Fibroblast of lung (primary cell): ENCODE data around the gene NMD3. TPM values are rescaled to one million over a fixed set of nuclear protein-coding genes. Genes with fewer than 3 reads are reported as not detected.

Experiments used
- DNase-seq, 2 donors: peaks; one replicate each; pipeline versions ENCODE4 v3.0.0 to v3.0.0-alpha.2; 2010; ENCODE audit warnings: low read depth in 2 of 2
- H2AFZ ChIP-seq: 2 replicates; pipeline ENCODE4 v1.5.1; 2012; ENCODE audit warnings: low read length, control low read depth, inconsistent platforms
- H3K27ac ChIP-seq: 2 replicates; pipeline ENCODE4 v1.5.1; 2011; ENCODE audit warnings: low read length, control low read depth; ENCODE audit not compliant: insufficient read depth
- H3K27me3 ChIP-seq: 2 replicates; pipeline ENCODE4 v1.5.1; 2011; ENCODE audit warnings: mild to moderate bottlenecking, low read length; ENCODE audit not compliant: control insufficient read depth, insufficient read depth
- H3K36me3 ChIP-seq: 2 replicates; pipeline ENCODE4 v1.5.1; 2011; ENCODE audit warnings: low read length; ENCODE audit not compliant: control insufficient read depth, insufficient read depth
- H3K4me1 ChIP-seq: 2 replicates; pipeline ENCODE4 v1.5.1; 2011; ENCODE audit warnings: low read length; ENCODE audit not compliant: control insufficient read depth, insufficient read depth; ENCODE audit errors: extremely low read depth
- H3K4me2 ChIP-seq: 2 replicates; pipeline ENCODE4 v1.5.1; 2011; ENCODE audit warnings: low read length, control low read depth; ENCODE audit not compliant: insufficient read depth; ENCODE audit errors: extremely low read depth
- H3K4me3 ChIP-seq, 4 experiments: fragments of 200-600 bp in 1 of 4; sonication (generic) in 1 of 4; replicated peaks in 1 of 4; 2 replicates each; pipeline ENCODE4 v1.5.1; 2011 to 2016; ENCODE audit warnings: low read length in 4 of 4, low read depth in 3 of 4, mild to moderate bottlenecking in 3 of 4, control low read depth in 2 of 4, inconsistent platforms in 1 of 4, mixed read lengths in 1 of 4; ENCODE audit not compliant: insufficient read depth in 1 of 4; ENCODE audit errors: control extremely low read depth in 1 of 4
- H3K79me2 ChIP-seq: 2 replicates; pipeline ENCODE4 v1.5.1; 2012; ENCODE audit warnings: mild to moderate bottlenecking, low read length, inconsistent platforms; ENCODE audit not compliant: control insufficient read depth, insufficient read depth
- H3K9ac ChIP-seq: 2 replicates; pipeline ENCODE4 v1.5.1; 2011; ENCODE audit warnings: mild to moderate bottlenecking, low read length, control low read depth; ENCODE audit not compliant: insufficient read depth
- H3K9me3 ChIP-seq: 2 replicates; pipeline ENCODE4 v1.5.1; 2012; ENCODE audit warnings: low read depth, low read length; ENCODE audit not compliant: control insufficient read depth, insufficient read depth
- H4K20me1 ChIP-seq: 2 replicates; pipeline ENCODE4 v1.5.1; 2011; ENCODE audit warnings: low read length; ENCODE audit not compliant: control insufficient read depth, insufficient read depth; ENCODE audit errors: extremely low read depth
- CTCF ChIP-seq, 2 donors: IDR thresholded peaks in 1 of 2; conservative IDR thresholded peaks in 1 of 2; 1 replicate in 1 of 2; 2 replicates in 1 of 2; pipeline ENCODE4 v1.5.1; 2011 to 2012; ENCODE audit warnings: low read length in 2 of 2, control low read depth in 1 of 2, inconsistent platforms in 1 of 2, low read depth in 1 of 2, mild to moderate bottlenecking in 1 of 2
- EZH2 ChIP-seq: IDR thresholded peaks from 2 replicates; pipeline ENCODE4 v1.5.1; 2012; ENCODE audit warnings: low read length, control low read depth, mild to moderate bottlenecking; ENCODE audit errors: missing control alignments
- polyA plus RNA-seq, 2 donors: library from polyadenylated mRNA; depleted of rRNA in 1 of 2; stranded (reverse) in 1 of 2; unstranded in 1 of 2; fragments of >200 nt; gene quantifications; 2 replicates each; pipeline ENCODE4 v1.2.1, GENCODE V29; 2011 to 2012; ENCODE audit warnings: missing spikeins in 1 of 2
- total RNA-seq: library from RNA; depleted of rRNA; stranded (reverse); fragments of >200 nt; gene quantifications from 2 replicates; pipeline ENCODE4 v1.2.1, GENCODE V29; 2014

Gene NMD3
- total and polyA plus RNA-seq, 2 donors (not counting 1 experiment from before 2014, with no cell fraction given): 62.8 to 134 TPM

GRCh38 chr3:161213644-161214043, 7.5 kb upstream of the NMD3 start:
- no peak overlapping the region for H3K4me2 ChIP-seq
- no peak for DNase-seq
- no peak overlapping the region for H3K4me3 ChIP-seq
- no peak overlapping the region for H2AFZ ChIP-seq
- H3K27ac ChIP-seq: no peak overlapping the region
- no peak overlapping the region for H3K9ac ChIP-seq
- H3K4me1 ChIP-seq: no peaks in the 10 kb centered on the region
- no peaks in the 10 kb centered on the region for H3K27me3 ChIP-seq
- H3K36me3 ChIP-seq: no peaks in the 10 kb centered on the region
- H3K79me2 ChIP-seq: no peaks in the 10 kb centered on the region
- no peaks in the 10 kb centered on the region for H3K9me3 ChIP-seq
- no peaks in the 10 kb centered on the region for H4K20me1 ChIP-seq
- TF ChIP-seq EZH2: no peak
- no peak for TF ChIP-seq CTCF (conservative IDR thresholded peaks at IDR 0.05 in 1 of 2, IDR thresholded peaks at IDR 0.05 in 1 of 2; ENCODE audit: low read depth in 1 of 2, low read length in 2 of 2)

- no peaks in the 10 kb centered on the region for H3K36me3 ChIP-seq
- no peak overlapping the region for H3K9ac ChIP-seq
- no peak overlapping the region for H3K4me3 ChIP-seq
- DNase-seq: no peak
- no peak overlapping the region for H3K4me2 ChIP-seq
- no peaks in the 10 kb centered on the region for H3K9me3 ChIP-seq
- no peak overlapping the region for H3K27ac ChIP-seq
- no peak overlapping the region for H2AFZ ChIP-seq
- H4K20me1 ChIP-seq: no peaks in the 10 kb centered on the region
- TF ChIP-seq CTCF (conservative IDR thresholded peaks at IDR 0.05 in 1 of 2, IDR thresholded peaks at IDR 0.05 in 1 of 2; ENCODE audit: low read depth in 1 of 2, low read length in 2 of 2) (no peak), EZH2 (no peak)
- no peaks in the 10 kb centered on the region for H3K79me2 ChIP-seq
- no peaks in the 10 kb centered on the region for H3K4me1 ChIP-seq
- H3K27me3 ChIP-seq: no peaks in the 10 kb centered on the region
Measured at GRCh38 chr3:161215185-161215584, 5.9 kb upstream of the NMD3 start.

GRCh38 chr3:161217496-161217895, 3.6 kb upstream of the NMD3 start:
- H3K27ac ChIP-seq: no peak overlapping the region
- H3K36me3 ChIP-seq: no peaks in the 10 kb centered on the region
- peaks cover 13% of the 10 kb centered on the region for H3K79me2 ChIP-seq
- no peak overlapping the region for H3K9ac ChIP-seq
- H4K20me1 ChIP-seq: no peaks in the 10 kb centered on the region
- peak in 1 of 2 donors; percentile 12 for DNase-seq
- no peak overlapping the region for H3K4me2 ChIP-seq
- H3K9me3 ChIP-seq: no peaks in the 10 kb centered on the region
- no peak overlapping the region for H3K4me3 ChIP-seq
- no peaks in the 10 kb centered on the region for H3K27me3 ChIP-seq
- TF ChIP-seq EZH2 (no peak), CTCF (conservative IDR thresholded peaks at IDR 0.05 in 1 of 2, IDR thresholded peaks at IDR 0.05 in 1 of 2; ENCODE audit: low read depth in 1 of 2, low read length in 2 of 2) (no peak)
- no peaks in the 10 kb centered on the region for H3K4me1 ChIP-seq
- H2AFZ ChIP-seq: no peak overlapping the region
